GM21528 (cell line): ENCODE results near the gene FCHO1.

Experiments
- ATAC-seq: cut with Tn5 transposase; IDR thresholded peaks from one replicate; pipeline ENCODE4 v1.9.1; 2021; ENCODE audit warnings: mild to moderate bottlenecking, moderate library complexity; ENCODE audit not compliant: unreplicated experiment, low FRiP score

Gene FCHO1

DNA sequence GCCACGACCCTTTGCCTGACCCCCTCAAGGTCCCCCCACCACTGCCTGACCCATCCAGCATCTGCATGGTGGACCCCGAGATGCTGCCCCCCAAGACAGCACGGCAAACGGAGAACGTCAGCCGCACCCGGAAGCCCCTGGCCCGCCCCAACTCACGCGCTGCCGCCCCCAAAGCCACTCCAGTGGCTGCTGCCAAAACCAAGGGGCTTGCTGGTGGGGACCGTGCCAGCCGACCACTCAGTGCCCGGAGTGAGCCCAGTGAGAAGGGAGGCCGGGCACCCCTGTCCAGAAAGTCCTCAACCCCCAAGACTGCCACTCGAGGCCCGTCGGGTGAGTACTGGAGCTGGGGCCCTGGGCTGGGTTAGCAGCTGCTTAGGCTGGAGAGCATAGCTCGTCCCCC lies 23.4 kb upstream of the FCHO1 start:
- ATAC-seq: no peak

DNA sequence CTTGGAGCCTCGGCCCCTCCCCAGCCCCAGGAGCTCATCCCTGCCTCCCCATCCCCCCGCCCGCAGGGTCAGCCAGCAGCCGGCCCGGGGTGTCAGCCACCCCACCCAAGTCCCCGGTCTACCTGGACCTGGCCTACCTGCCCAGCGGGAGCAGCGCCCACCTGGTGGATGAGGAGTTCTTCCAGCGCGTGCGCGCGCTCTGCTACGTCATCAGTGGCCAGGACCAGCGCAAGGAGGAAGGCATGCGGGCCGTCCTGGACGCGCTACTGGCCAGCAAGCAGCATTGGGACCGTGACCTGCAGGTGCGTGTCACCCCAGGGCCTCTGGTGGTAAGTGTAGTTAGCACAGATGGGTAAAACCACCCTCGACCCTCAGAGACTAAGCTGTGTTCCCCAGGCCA lies 18.1 kb upstream of the FCHO1 start:
- ATAC-seq: no peak

DNA sequence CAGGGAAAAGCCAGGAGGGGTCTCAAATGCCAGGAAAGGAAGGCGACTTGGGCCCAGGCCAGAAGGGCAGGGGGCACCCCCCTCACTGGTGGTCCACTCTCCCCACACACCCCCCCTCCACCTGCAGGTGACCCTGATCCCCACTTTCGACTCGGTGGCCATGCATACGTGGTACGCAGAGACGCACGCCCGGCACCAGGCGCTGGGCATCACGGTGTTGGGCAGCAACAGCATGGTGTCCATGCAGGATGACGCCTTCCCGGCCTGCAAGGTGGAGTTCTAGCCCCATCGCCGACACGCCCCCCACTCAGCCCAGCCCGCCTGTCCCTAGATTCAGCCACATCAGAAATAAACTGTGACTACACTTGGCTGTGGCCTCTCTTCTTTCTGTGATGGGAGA lies 17.1 kb upstream of the FCHO1 start:
- ATAC-seq: no peak

DNA sequence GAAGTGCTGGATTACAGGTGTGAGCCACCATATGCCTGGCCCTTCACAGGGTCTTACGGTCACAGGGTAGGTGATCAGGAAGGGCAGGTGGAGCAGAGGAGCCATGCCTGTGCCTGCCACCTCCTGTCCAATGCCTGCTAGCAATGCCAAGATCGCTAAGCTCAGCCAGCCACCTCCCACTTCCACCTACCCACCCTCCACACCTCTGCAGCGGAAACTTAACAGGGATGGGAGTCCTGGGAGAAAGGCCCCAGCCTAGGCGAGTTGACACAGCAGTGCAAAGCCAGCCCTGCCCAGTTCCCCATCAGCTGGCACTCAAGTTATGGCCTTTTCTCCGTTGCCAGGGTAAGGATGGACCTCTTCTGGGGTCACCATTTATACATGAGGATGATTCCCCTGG lies 15.9 kb upstream of the FCHO1 start:
- no peak for ATAC-seq

DNA sequence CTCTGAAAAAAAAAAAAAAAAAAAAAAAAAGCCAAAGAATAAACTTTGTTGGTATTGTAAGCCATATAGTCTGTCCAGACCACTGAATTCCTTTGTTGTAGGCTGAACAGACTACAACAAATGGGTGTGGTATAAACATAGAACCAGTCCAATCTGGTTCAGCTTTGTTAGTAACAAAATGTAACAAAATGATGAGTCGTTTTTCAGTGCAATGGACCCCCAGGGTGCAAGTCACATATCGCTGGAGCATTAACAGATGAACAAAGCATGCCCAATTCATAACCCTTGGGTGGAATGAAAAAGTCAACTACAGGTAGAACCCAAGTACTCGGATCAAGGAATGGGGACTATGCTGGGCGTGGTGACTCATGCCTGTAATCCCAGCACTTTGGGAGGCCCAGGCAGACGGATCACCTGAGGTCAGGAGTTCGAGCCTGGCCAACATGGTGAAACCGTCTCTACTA lies 13.6 kb upstream of the FCHO1 start:
- ATAC-seq: no peak

DNA sequence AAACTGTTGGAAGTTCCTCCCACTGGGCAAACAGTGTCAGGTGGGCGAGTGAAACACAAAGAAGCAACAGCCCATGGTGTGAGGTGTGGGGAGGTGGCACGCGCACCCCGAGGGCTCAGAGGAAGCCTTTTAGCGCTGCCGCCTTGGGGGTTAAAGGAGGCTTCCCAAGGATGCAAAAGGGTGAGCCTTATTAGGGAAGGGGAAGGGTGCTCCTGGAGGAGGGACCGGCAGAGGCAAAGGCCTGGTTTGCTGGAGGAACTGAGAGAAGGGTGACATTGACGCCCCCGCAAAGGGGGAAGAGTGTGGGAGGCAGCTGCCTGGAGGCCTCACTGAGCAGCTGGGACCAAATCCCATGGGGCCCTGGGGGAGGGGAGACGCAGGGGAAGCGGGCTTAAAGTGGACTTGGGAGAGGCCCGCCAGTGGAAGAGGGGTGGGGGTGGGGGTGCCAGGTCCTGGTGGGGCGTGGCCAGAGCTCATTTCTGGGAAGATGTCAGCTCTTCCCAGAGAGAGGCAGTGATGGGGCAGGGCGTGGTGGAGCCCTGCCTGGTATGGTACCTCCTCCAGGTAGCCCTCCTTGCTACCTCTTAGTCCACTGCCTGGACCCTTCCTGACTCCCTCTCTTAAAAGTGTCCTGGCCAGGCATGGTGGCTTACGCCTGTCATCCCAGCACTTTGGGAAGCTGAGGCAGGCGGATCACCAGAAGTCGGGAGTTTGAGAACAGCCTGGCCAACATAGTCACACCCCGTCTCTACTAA lies 12.0 kb upstream of the FCHO1 start:
- ATAC-seq: no peak

DNA sequence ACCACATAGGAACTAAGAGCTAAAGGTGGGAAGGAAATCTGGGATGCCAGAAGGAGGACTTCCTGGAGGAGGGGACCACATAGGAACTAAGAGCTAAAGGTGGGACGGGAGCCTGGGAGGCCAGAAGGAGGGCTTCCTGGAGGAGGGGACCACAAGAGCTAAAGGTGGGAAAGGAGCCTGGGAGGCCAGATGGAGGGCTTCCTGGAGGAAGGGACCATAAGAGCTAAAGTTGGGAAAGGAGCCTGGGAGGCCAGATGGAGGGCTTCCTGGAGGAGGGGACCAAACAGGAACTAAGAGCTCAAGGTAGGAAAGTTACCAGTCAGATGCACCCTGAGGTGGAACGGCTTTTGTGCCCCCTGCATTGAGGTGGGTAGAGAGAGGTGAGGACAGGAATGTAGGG lies 9.8 kb upstream of the FCHO1 start:
- no peak for ATAC-seq

DNA sequence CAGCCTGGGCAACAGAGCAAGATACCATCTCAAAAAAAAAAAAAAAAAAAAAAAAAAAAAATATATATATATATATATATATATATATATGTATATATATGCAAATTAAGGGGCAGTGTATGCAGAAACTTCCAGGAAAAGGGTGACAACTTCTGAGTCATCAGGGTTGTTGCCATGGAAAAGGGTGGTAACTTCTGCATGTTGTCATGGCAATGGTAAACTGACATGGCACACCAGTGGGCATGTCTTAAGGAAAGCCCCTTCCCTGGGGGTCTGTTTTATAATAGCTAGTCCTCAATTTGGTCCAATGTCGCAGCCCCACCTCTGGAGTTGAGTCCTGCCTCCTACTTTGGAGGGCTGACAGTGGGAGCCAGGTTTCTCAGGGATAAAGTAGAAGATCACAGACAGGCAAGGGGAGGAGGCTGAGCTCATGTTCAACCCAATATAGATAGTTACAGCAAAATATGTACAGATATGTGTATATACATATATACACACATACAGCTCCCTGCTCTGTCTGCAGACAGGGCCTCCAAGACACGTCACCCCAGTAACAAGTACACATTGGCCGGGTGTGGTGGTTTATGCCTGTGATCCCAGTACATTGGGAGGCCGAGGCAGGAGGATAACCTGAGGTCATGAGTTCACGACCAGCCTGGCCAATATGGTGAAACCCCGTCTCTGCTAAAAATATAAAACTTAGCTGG lies 7.2 kb upstream of the FCHO1 start:
- no peak for ATAC-seq

DNA sequence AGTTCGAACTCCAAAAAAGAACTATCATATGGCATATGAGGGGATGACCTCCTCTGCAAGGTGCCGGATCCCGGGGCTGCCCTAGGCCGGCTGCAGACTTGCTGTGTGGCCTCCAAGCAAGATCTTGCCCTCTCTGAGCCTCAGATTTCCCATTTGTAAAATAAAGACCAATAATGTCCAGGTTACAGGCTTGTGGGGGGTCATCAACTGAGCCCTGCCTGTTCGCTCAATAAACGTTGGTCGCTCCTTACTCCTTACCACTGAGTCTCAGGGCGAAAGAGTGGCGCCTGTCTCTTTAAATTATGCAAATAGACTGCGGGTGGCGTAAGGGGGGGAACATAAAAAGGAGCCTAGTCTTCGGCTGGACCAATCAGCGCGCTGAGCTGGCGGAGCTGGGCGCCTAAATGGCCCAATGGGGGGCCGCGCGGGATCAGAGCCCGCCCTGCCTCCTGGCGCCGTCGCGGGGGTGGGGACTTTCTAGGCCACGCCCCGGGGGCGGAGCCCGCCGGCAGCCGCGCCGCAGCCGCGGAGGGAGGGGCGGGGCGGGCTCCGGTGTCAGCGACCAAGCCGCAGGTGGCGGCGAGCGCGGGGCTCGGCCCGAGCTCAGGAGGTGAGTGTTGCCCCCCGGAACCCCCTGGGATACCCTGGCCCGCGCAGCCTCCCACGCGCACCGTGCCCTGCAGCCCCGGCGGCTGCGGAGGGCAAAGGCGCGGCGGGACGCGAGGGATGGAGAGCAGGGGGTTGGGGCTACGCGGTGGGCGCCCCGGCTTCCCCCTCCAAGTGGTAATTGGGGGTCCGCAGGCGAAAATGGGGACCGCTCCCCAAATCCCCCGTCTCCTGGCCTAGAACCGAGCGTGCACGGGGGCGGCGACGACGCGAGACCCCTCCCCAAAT lies 3.8 kb upstream of the FCHO1 start:
- ATAC-seq: peak; percentile 60

DNA sequence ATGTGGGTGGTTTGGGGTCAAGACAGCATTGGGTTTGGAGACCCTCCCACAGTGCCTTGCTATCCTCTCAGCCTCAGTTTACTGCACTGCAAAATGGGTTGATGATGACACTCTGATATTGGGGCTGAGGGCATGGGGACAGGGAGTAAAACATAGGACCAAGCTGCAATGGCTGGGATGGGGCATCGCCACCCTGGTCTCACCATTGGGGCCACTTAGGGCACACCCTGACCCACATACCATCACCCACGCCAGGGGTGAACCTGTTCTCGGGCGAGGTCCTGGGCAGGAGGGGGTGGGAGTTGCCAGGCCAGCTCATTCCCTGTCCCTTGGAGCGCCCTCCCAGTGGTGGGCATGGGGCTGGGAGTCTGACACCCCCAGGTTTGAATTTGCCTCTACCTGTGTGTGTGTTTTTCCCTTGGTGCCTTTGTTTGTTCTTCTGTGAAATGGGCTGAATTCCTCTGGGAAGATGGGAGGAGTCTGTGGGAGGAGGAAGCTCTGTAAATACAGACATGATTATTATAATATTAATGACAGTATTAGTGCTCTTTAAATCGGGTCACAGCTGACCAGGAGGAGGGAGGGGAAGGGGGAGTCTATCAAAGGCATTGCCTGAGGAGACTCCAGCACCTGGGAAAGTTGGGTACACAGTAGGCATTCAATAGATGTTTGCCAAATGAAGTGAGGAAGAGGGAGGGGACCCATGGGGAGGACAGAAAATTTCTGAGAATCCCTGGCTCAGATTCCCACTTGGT lies 2.2 kb upstream of the FCHO1 start:
- no peak for ATAC-seq

DNA sequence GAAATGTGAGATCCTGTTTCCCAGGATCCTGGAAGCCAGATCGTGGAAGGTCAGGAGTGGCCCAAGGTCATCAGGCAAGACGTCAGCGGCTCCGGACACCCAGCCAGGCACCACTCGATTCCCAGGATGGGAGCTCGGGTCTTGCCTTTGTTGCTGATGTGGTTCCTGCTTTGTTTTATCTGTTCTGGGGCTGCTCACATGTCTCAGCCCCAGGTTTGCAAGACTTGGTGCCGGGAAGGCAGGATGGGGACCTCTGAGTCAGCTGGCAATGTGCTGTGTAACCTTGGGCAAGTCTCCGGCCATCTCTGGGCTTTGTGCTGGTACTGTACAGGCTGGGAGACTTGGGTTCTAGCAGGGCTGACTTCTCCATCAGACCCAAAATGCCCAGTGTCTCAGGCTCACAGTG lies 1.4 kb upstream of the FCHO1 start:
- no peak for ATAC-seq

DNA sequence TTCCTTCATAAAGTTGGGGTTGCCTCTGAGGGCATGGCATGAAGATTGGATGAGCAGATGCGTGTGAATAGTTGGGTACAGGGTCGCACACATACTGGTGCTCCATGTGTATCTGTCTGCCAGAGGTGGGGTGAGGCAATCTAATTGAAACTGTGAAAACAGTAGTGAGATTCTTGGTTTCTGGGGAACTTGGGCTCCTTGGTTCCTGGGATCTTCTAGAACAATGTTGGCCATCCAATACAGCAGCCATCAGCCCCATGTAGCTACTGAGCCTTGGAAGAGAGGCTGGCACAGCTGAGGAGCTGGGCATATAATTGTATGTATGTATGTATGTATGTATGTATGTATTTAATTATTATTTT lies 616 bp downstream of the FCHO1 start:
- no peak for ATAC-seq

DNA sequence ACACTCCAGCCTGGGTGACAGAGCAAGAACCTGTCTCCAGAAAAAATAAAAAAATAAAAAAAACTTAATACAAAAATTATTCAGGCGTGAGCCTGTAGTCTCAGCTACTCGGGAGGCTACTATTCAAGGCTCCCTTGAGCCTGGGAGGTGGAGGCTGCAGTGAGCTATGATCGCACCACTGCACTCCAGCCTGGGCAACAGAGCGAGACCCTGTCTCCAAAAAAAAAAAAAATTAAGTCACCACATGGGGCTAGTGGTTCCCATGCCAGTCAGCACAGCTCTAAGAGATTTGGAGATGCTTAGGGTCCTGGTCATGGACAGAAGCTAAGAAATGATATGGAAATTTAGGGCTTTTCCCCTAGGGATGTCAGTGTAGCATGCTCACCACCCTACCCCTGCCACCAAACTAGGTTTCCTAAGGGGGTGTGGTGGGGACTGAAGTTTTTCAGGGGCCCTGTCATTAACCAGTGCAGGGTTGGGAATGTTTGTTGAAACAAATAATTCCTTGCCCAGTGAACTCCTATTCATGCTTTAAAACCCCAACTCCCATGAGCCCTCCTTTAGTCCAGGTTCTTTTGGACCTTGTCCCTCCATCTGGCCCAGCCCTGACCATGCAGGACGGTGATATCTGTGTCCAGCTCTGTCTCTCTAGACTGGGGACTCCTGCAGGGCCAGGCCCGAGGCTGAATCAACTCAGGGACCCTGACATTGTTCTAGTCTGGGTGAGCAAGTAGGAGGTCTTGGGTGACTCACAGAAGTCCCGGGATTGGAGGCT lies 1.8 kb downstream of the FCHO1 start:
- no peak for ATAC-seq

DNA sequence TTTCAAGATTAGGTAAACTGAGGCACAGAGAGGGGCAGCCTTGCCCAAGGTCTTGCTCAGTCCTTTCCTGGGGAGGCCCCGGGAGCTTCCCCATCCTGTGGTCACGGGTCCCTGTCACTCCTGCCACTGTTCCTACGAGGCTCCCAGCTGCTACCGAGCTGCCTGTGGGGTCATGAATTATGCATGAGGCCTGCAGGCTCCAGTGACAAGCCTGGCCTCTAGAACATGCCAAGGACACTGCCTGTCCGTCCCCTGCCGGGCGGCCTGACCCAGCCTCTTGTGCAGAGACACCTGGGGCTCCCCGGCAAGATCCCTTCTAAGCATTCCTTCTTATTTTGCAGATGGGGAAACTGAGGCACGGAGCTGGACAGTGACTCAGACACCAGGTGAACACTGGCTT lies 2.7 kb downstream of the FCHO1 start:
- ATAC-seq: no peak

DNA sequence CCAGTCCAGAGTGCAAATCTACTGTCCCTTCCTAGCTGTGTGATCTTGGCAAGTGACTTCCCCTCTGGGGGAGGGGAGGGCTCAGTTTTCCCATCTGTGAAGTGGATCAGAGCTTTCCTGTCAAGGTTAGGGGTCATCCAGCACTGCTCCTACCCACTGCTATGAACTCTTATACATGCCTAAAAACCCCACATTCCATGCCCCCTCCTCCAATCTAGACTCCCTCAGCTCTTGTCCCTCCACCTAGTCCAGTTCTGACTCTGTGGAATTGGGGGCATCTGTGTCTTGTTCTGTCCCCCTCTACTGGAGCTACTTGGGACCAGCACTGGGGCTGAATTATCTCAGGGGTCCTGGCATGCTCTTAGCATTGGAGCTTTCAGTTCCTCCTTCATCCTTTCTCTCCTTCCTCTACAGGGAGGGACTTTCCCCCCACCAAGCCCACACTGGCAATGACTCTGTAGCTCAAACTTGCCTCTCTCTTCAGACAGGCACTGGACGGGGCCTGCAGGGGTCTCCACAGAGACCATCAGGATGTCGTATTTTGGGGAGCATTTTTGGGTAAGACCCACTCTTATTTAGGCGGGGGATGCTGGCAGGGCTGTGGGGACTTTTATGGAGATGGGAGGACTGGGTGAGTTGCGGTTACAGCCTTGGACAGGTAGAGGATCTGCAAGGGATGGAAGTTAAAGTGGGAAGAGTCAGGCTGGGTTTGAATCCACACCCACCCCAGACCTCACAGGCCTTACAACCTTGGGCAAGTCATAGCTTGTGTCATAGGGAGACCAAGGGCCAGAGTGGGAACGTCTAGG lies 3.6 kb downstream of the FCHO1 start:
- ATAC-seq: peak; percentile 39

DNA sequence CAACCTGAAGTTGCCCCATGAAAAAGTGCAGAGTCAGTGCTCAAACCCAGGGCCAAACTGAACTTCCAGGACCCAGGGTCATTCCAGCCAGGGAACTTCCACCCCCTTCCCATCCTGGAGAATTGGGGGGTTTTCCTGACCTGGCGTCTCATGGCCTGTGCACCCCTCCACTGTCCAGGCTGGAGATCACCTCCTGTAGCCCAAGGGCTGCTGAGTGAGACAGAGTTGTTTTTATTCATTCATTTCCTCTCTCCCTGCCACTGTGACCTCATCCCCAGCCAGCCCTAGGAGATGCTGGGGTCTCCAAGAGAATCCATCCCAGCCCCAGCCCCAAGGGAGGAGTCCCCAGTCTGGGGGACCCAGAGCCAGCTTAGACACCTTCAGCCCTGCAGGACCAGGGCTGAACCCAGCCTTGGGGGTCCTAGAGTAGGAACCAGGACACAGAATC lies 4.2 kb downstream of the FCHO1 start:
- no peak for ATAC-seq

DNA sequence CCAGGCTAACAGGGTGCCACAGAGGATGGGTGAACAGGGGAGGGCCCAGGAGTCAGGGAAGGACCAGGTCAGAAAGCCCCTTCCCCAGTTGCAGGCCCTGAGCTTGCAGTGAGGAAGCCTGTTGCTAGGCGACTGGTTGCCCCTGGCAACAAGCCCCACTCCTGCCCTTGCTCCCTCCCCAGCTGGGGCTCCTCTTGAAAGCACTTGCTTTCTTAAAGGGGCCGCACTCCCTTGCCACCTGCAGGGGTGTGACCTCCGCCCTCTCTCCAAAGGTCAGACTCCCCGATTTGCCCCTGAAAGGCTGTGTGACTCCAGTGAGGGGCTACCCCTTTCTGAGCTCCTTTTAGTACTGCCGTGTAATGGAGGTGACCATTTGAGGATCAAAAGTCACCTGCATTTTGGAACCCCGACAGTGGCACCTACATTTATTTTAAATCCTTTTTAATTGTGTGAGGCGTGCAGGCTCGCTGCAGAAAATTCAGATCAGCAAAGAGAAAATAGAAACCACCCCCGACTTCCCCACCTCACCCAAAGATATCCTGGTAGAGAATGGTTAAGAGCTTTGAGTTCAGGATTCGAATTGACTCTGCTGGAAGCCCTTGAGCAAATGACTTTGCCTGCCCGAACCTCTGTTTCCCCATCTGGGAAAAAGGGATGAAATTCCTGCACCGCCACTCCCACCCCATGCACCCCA lies 4.8 kb downstream of the FCHO1 start:
- ATAC-seq: no peak

DNA sequence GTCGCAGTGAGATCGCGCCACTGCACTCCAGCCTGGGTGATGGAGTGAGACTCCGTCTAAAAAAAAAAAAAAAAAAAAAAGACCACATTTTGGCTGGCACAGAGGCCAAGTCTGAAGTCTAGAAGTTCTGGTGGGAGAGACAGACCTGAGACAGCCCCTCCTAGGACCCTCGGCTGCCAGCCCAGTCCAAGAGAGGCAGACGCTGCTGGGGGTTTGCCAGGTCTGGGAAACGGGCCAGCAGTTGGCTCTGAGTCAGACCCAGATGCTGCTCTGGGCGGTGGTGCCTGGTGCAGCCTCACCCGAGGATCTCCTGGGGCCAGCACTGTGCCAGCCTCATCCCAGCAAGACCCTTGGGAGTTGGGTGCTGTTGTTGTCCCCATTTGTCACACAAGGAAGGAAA lies 5.8 kb downstream of the FCHO1 start:
- no peak for ATAC-seq
